ENCODE data around the gene MB21D2.
"Not testable (repeated sequence)": the region's sequence is repeated elsewhere in the genome, so short reads cannot be mapped to it uniquely, and the experiment has no call there.

MB21D2 gene

GRCh38 chr3:192917404-192918274 is at the start of gene MB21D2:
Gene MB21D2, minus strand, starts transcription at chr3:192917856. Its CDS starts 16 bp downstream, at chr3:192917840.
- DNase-seq (ENCODE audit: low spot score): peak; percentile 86
- TF ChIP-seq CTCF (IDR thresholded peaks at IDR 0.05; ENCODE audit: extremely low read depth, missing control alignments): no peak

GRCh38 chr3:192964959-192965719 is 47.5 kb upstream of the MB21D2 start:
- DNase-seq (ENCODE audit: low spot score): not testable (repeated sequence)

- no peak for DNase-seq (ENCODE audit: low spot score)
- TF ChIP-seq CTCF (IDR thresholded peaks at IDR 0.05; ENCODE audit: extremely low read depth, missing control alignments): no peak
Observed at GRCh38 chr3:192959773-192960172, 42.1 kb upstream of the MB21D2 start.

GRCh38 chr3:192958219-192958872 is 40.7 kb upstream of the MB21D2 start:
- no peak for DNase-seq (ENCODE audit: low spot score)
- TF ChIP-seq CTCF (IDR thresholded peaks at IDR 0.05; ENCODE audit: extremely low read depth, missing control alignments): no peak

- no peak for TF ChIP-seq CTCF (IDR thresholded peaks at IDR 0.05; ENCODE audit: extremely low read depth, missing control alignments)
- DNase-seq (ENCODE audit: low spot score): no peak
Observed at GRCh38 chr3:192957441-192958021, 39.9 kb upstream of the MB21D2 start.

- no peak for TF ChIP-seq CTCF (IDR thresholded peaks at IDR 0.05; ENCODE audit: extremely low read depth, missing control alignments)
- no peak for DNase-seq (ENCODE audit: low spot score)
Observed at GRCh38 chr3:192953926-192954325, 36.3 kb upstream of the MB21D2 start.

GRCh38 chr3:192947421-192947820 is 29.8 kb upstream of the MB21D2 start:
- TF ChIP-seq CTCF (IDR thresholded peaks at IDR 0.05; ENCODE audit: extremely low read depth, missing control alignments): no peak
- no peak for DNase-seq (ENCODE audit: low spot score)
